ENCODE data around the gene CYTH2. TPM values are rescaled to one million over a fixed set of nuclear protein-coding genes. Genes with fewer than 3 reads are reported as not detected.

CYTH2 gene
- total RNA-seq, 1 donor from 2014 or later: 69.9 TPM

GRCh38 chr19:48479686-48480085 is 10.5 kb downstream of the CYTH2 start:
- Mint-ChIP-seq H3K36me3 (ENCODE audit: low read depth) (peaks cover 18% of the 10 kb centered on the region), H3K9me3 (ENCODE audit: low read depth) (no peaks in the 10 kb centered on the region), H3K4me3 (ENCODE audit: unreplicated experiment) (no peak overlapping the region), H3K4me1 (ENCODE audit: low read depth) (peaks cover 25% of the 10 kb centered on the region), H3K27ac (ENCODE audit: unreplicated experiment) (no peak overlapping the region), H3K27me3 (ENCODE audit: low read depth) (no peaks in the 10 kb centered on the region)
- TF ChIP-seq, protein P1, sequence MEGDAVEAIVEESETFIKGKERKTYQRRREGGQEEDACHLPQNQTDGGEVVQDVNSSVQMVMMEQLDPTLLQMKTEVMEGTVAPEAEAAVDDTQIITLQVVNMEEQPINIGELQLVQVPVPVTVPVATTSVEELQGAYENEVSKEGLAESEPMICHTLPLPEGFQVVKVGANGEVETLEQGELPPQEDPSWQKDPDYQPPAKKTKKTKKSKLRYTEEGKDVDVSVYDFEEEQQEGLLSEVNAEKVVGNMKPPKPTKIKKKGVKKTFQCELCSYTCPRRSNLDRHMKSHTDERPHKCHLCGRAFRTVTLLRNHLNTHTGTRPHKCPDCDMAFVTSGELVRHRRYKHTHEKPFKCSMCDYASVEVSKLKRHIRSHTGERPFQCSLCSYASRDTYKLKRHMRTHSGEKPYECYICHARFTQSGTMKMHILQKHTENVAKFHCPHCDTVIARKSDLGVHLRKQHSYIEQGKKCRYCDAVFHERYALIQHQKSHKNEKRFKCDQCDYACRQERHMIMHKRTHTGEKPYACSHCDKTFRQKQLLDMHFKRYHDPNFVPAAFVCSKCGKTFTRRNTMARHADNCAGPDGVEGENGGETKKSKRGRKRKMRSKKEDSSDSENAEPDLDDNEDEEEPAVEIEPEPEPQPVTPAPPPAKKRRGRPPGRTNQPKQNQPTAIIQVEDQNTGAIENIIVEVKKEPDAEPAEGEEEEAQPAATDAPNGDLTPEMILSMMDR (IDR thresholded peaks at IDR 0.05): no peak
- DNase-seq (ENCODE audit: low spot score): no peak

DNA sequence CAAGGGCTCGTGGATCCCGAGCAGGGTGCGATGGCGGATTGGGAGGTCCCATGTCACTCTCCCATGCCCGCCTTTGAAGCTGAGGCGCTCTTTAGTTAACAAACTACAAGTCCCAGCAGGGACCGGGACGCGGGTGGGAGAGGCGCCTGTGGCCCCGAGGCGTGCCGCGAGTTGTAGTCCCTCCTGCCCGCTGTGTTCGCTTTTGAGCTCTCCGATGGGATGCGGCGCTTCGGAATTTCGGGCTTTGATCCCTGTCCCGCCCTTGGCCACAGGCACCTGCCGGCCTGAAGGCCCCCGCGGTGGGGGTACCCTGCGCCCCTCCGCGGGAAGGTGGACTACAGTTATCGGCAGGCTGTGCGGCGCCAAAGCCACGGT is 11.0 kb downstream of the CYTH2 start:
- no peak for DNase-seq (ENCODE audit: low spot score)
- Mint-ChIP-seq H3K27ac (ENCODE audit: unreplicated experiment) (no peak overlapping the region), H3K4me3 (ENCODE audit: unreplicated experiment) (no peak overlapping the region), H3K9me3 (ENCODE audit: low read depth) (no peaks in the 10 kb centered on the region), H3K36me3 (ENCODE audit: low read depth) (peaks cover 16% of the 10 kb centered on the region), H3K4me1 (ENCODE audit: low read depth) (peaks cover 25% of the 10 kb centered on the region), H3K27me3 (ENCODE audit: low read depth) (no peaks in the 10 kb centered on the region)
- TF ChIP-seq, protein P1 (IDR thresholded peaks at IDR 0.05): no peak

DNA sequence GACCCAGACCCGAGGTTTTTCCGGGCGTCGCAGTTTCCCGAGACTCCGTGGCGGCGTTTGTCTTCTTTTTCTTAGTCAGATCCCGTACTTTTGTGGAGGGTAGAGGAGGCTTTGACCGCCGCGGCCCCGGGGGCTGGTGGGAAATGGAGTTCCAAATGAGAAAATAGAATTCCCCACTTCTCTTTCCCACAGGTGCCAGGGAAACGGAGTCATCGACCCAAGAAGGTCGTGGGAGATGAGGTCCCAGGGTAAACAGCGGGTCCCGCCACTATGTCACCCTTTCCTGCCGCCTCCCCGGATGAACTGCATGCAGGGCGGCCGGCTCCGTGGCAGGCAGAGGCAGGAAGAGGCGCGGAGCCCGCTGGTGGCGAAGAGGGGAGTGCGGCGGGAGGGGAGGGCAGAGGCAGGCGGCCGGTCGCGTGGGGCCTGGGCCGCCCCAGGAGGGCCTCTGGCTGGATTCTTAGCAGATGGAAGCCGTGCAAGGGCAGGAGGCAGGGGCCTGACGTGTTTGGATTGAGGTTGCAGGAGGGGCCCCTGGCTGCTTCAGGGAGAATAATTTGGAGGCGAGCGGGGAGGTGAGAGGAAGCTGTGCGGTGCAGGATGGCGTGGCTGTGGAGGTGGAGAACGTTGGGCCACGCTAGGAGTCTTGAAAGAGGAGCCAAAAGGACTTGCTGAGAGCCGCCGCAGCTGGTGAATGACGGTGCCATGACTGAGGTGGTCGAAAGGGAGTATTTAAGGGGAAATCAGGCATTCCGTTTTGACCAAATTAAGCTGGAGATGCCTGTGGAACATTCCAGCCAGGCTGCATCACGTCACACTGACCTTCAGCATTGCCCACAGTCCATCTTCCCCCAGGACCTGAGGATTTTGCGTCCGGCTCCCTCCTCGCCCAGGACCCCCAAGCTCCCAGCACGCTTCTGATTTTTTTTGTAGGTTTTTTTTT is 11.7 kb downstream of the CYTH2 start:
- Mint-ChIP-seq H3K36me3 (ENCODE audit: low read depth) (peaks cover 11% of the 10 kb centered on the region), H3K4me1 (ENCODE audit: low read depth) (peaks cover 25% of the 10 kb centered on the region), H3K9me3 (ENCODE audit: low read depth) (no peaks in the 10 kb centered on the region), H3K27me3 (ENCODE audit: low read depth) (no peaks in the 10 kb centered on the region), H3K4me3 (ENCODE audit: unreplicated experiment) (no peak overlapping the region), H3K27ac (ENCODE audit: unreplicated experiment) (peak overlapping the region; percentile 51)
- DNase-seq (ENCODE audit: low spot score): no peak
- TF ChIP-seq, protein P1 (IDR thresholded peaks at IDR 0.05): no peak

- Mint-ChIP-seq H3K27me3 (ENCODE audit: low read depth) (no peaks in the 10 kb centered on the region), H3K27ac (ENCODE audit: unreplicated experiment) (peak overlapping the region; percentile 57), H3K4me1 (ENCODE audit: low read depth) (peaks cover 30% of the 10 kb centered on the region), H3K36me3 (ENCODE audit: low read depth) (peaks cover 9% of the 10 kb centered on the region), H3K4me3 (ENCODE audit: unreplicated experiment) (no peak overlapping the region), H3K9me3 (ENCODE audit: low read depth) (no peaks in the 10 kb centered on the region)
- TF ChIP-seq, protein P1 (IDR thresholded peaks at IDR 0.05): no peak
- DNase-seq (ENCODE audit: low spot score): no peak
Observed at GRCh38 chr19:48481846-48482639, 12.9 kb downstream of the CYTH2 start.

GRCh38 chr19:48483301-48483700 is 14.1 kb downstream of the CYTH2 start:
- H3K4me3 Mint-ChIP-seq (ENCODE audit: unreplicated experiment): no peak overlapping the region
- no peaks in the 10 kb centered on the region for H3K27me3 Mint-ChIP-seq (ENCODE audit: low read depth)
- peaks cover 9% of the 10 kb centered on the region for H3K36me3 Mint-ChIP-seq (ENCODE audit: low read depth)
- TF ChIP-seq, protein P1 (IDR thresholded peaks at IDR 0.05): no peak
- H3K4me1 Mint-ChIP-seq (ENCODE audit: low read depth): peaks cover 41% of the 10 kb centered on the region
- H3K9me3 Mint-ChIP-seq (ENCODE audit: low read depth): no peaks in the 10 kb centered on the region
- H3K27ac Mint-ChIP-seq (ENCODE audit: unreplicated experiment): no peak overlapping the region
- DNase-seq (ENCODE audit: low spot score): no peak
